OCI-LY7 (cell line): ENCODE results near the gene ZNF175. TPM values are rescaled to one million over a fixed set of nuclear protein-coding genes. Genes with fewer than 3 reads are reported as not detected.

Source experiments
- BruUV-seq: library from RNA; stranded (reverse); fragments of 400-500 nt; replicated peaks from 2 replicates; lab custom pipeline; 2021; lab: Mats Ljungman, UMichigan
- CTCF ChIA-PET: fragments of 300-600 bp; sonication (Branson Sonifier 250); formaldehyde crosslinking; loops from one replicate; lab custom pipeline; 2022; ENCODE audit warnings: antibody characterized with exemption; ENCODE audit not compliant: unreplicated experiment; lab: Charles Lee
- POLR2A ChIA-PET: fragments of 300-600 bp; sonication (Branson Sonifier 250); formaldehyde crosslinking; loops from one replicate; lab custom pipeline; 2022; ENCODE audit warnings: antibody characterized with exemption; lab: Charles Lee
- DNase-seq: peaks from one replicate; pipeline ENCODE4 v3.0.0-alpha.2; 2015; ENCODE audit warnings: low spot score
- H2AFZ ChIP-seq: fragments of 200-600 bp; sonication (generic), shearing (Covaris generic); 2 replicates; pipeline ENCODE4 v1.6.1; 2014; ENCODE audit warnings: mild to moderate bottlenecking, antibody characterized with exemption, low read length, moderate library complexity
- H3K27ac ChIP-seq: fragments of 200-600 bp; sonication (generic); 2 replicates; pipeline ENCODE4 v1.5.1; 2014; ENCODE audit warnings: mixed run types, low read depth, mild to moderate bottlenecking, moderate library complexity, low read length, inconsistent platforms; ENCODE audit not compliant: poor library complexity, severe bottlenecking
- H3K36me3 ChIP-seq: fragments of 200-600 bp; sonication (generic); 2 replicates; pipeline ENCODE4 v1.6.1; 2014; ENCODE audit warnings: mild to moderate bottlenecking, antibody characterized with exemption, low read length, moderate library complexity, mixed read lengths; ENCODE audit not compliant: insufficient read depth
- H3K4me1 ChIP-seq: fragments of 200-600 bp; sonication (generic); 2 replicates; pipeline ENCODE4 v1.5.1; 2014; ENCODE audit warnings: mild to moderate bottlenecking, low read length; ENCODE audit not compliant: insufficient read depth, poor library complexity, severe bottlenecking
- H3K4me2 ChIP-seq: fragments of 200-600 bp; sonication (generic); 2 replicates; pipeline ENCODE4 v1.6.1; 2014; ENCODE audit warnings: mild to moderate bottlenecking, low read length
- H3K4me3 ChIP-seq: fragments of 200-600 bp; sonication (generic); 2 replicates; pipeline ENCODE4 v1.5.1; 2014; ENCODE audit warnings: mild to moderate bottlenecking, low read depth, low read length; ENCODE audit not compliant: poor library complexity, severe bottlenecking
- H3K79me2 ChIP-seq: fragments of 200-600 bp; sonication (generic); 2 replicates; pipeline ENCODE4 v1.6.1; 2016; ENCODE audit warnings: low read depth, mild to moderate bottlenecking, low read length, moderate library complexity, mixed read lengths; ENCODE audit not compliant: insufficient read depth
- H3K9me2 ChIP-seq: fragments of 200-600 bp; sonication (generic); 2 replicates; pipeline ENCODE4 v1.6.1; 2016; ENCODE audit warnings: mild to moderate bottlenecking, low read length, mixed read lengths; ENCODE audit not compliant: insufficient read depth
- H3K9me3 ChIP-seq: fragments of 200-600 bp; sonication (generic); 2 replicates; pipeline ENCODE4 v1.6.1; 2014; ENCODE audit warnings: mild to moderate bottlenecking, mixed run types, low read length, mixed read lengths
- H4K20me1 ChIP-seq: fragments of 200-600 bp; sonication (generic); 2 replicates; pipeline ENCODE4 v1.6.1; 2014; ENCODE audit warnings: mild to moderate bottlenecking, antibody characterized with exemption, low read length, moderate library complexity, mixed read lengths; ENCODE audit not compliant: insufficient read depth
- EZH2phosphoT487 ChIP-seq: fragments of 200-600 bp; sonication (generic); IDR thresholded peaks from 2 replicates; pipeline ENCODE4 v1.6.1; 2018; ENCODE audit warnings: low read depth, borderline replicate concordance, mild to moderate bottlenecking, mixed run types, antibody characterized with exemption, low read length, moderate library complexity, mixed read lengths
- intact Hi-C: fragments of 100-400 bp; cut with micrococcal nuclease; formaldehyde crosslinking; loops from one replicate; pipeline ENCODE4 v1.10.0; 2022; ENCODE audit not compliant: unreplicated experiment
- total RNA-seq, 2 experiments: library from RNA; depleted of rRNA in 1 of 2; stranded (reverse); fragments of >200 nt in 1 of 2; shearing (Covaris generic) in 1 of 2; gene quantifications; 2 replicates each; pipeline ENCODE4 v1.2.3, GENCODE V29; 2014 to 2022
- TF ChIP-seq, protein P1 (sequence below): fragments of 200-600 bp; sonication (generic); conservative IDR thresholded peaks from 2 replicates; pipeline ENCODE4 v1.5.1; 2014; ENCODE audit warnings: mild to moderate bottlenecking, antibody characterized with exemption, low read length, moderate library complexity, mixed read lengths

ZNF175 gene
- total RNA-seq, 2 experiments from 2014 or later, result 3.5 to 10.4 TPM

DNA sequence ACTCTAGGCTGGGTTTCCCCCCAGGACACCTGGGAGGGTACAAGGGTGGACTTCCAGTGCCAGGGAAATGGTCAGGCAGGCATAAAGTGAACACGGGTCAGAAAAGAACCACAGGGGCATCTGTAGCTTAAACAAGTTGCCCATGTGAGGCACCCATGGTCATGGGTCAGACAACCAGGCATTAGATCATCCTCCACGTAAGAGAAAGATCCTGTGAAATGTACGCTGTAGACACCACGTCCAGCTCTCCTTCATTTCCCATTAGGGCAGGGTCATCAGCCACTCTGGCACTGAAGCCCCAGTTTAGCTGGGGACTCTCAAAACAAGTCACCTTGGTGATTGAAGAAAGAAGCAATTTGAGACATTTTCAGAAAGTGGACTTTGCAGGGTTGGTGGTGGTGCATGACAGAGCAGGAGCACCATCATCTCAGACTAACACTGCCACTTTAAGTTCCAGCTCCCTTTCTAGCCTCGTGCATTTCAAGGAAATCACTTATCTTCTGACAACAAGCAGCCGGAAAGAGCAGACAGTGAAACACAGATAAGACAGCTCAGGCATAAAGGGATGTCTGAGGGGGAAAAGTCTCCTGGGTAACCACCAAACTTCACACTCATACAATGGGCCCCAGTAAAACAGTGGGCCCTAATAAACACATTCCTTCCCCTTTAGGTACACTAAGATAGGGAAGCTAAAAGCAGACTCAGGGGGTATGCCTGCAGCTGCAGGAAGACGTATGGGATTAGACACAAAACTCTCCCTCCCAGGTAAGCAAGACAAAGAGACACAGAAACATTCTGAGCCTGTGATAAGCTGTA lies 23.5 kb upstream of the ZNF175 start:
- TF ChIP-seq EZH2phosphoT487, result no peak
- TF ChIP-seq, protein P1, sequence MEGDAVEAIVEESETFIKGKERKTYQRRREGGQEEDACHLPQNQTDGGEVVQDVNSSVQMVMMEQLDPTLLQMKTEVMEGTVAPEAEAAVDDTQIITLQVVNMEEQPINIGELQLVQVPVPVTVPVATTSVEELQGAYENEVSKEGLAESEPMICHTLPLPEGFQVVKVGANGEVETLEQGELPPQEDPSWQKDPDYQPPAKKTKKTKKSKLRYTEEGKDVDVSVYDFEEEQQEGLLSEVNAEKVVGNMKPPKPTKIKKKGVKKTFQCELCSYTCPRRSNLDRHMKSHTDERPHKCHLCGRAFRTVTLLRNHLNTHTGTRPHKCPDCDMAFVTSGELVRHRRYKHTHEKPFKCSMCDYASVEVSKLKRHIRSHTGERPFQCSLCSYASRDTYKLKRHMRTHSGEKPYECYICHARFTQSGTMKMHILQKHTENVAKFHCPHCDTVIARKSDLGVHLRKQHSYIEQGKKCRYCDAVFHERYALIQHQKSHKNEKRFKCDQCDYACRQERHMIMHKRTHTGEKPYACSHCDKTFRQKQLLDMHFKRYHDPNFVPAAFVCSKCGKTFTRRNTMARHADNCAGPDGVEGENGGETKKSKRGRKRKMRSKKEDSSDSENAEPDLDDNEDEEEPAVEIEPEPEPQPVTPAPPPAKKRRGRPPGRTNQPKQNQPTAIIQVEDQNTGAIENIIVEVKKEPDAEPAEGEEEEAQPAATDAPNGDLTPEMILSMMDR, result no peak
- no TSS peak for BruUV-seq
- no peaks in the 10 kb centered on the region for H3K36me3 ChIP-seq
- ChIA-PET POLR2A (interaction anchor here (1.1 kb wide), 1 partner anchor 130 kb away, joined by 3 read pairs; the partner anchor contains the start of gene SIGLEC10), CTCF (no interaction called here)
- H3K9me3 ChIP-seq, result no peaks in the 10 kb centered on the region
- no peaks in the 10 kb centered on the region for H3K9me2 ChIP-seq
- peaks cover 6% of the 10 kb centered on the region for H3K4me1 ChIP-seq
- no peak overlapping the region for H3K4me3 ChIP-seq
- H3K27ac ChIP-seq, result no peak overlapping the region
- no peaks in the 10 kb centered on the region for H4K20me1 ChIP-seq
- intact Hi-C loops, result no loop called here
- no peak overlapping the region for H3K4me2 ChIP-seq
- H2AFZ ChIP-seq, result no peak overlapping the region
- no peak for DNase-seq
- H3K79me2 ChIP-seq, result no peaks in the 10 kb centered on the region

DNA sequence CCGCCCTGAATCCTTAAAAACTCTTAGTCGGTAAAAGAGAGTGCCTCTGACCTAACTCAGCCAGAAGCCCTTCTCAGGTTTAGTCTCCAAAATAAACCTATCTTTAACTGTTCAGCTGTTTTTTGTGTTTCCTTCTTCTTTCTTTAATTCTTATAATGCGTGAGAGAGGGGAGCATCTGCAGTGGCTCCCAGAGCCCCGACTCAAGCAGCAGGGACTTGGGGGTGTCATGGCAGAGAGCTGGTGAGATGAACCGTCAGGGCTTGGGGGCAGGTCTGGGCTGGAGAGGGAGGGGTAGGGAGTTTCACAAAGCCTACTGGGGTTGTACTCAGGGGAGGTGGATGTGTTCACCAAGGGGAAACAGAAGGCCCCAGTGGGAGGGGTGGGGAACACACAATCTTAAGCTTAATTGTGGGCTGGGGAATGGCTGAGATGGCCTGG lies 22.9 kb upstream of the ZNF175 start:
- Histone ChIP-seq H4K20me1 (no peaks in the 10 kb centered on the region), H3K9me3 (no peaks in the 10 kb centered on the region), H3K79me2 (no peaks in the 10 kb centered on the region), H3K4me1 (peaks cover 6% of the 10 kb centered on the region), H2AFZ (no peak overlapping the region), H3K36me3 (no peaks in the 10 kb centered on the region), H3K9me2 (no peaks in the 10 kb centered on the region), H3K27ac (no peak overlapping the region), H3K4me2 (no peak overlapping the region), H3K4me3 (no peak overlapping the region)
- intact Hi-C loops, result no loop called here
- BruUV-seq, result no TSS peak
- ChIA-PET CTCF (no interaction called here), POLR2A (interaction anchor here (1.1 kb wide), 1 partner anchor 130 kb away, joined by 3 read pairs; the partner anchor contains the start of gene SIGLEC10)
- DNase-seq, result no peak
- TF ChIP-seq, protein P1, result no peak
- TF ChIP-seq EZH2phosphoT487, result no peak

DNA sequence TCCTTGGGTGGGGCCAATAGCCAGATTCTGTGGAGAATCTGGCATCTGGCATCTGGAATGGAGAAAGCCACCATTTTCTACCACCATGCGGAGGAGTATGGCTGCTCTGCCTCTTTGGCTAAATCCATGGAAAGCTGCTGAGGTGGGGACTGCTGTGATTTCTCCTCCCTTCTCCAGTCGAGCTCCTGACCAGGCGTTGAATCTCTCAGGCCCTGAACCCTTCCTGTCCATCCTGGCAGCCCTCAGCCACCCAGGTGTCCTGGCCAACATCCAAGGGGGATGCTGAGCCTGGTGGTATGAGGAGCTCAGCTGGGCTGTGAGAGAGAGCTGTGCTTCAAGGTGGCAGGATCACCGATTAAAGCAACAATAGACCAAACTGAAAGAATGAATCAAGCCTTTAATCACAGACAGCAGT lies 22.2 kb upstream of the ZNF175 start:
- peaks cover 6% of the 10 kb centered on the region for H3K4me1 ChIP-seq
- no peak overlapping the region for H2AFZ ChIP-seq
- TF ChIP-seq EZH2phosphoT487, result no peak
- TF ChIP-seq, protein P1, result no peak
- H3K36me3 ChIP-seq, result no peaks in the 10 kb centered on the region
- CTCF ChIA-PET, result no interaction called here
- no peak overlapping the region for H3K4me2 ChIP-seq
- H3K4me3 ChIP-seq, result no peak overlapping the region
- intact Hi-C loops, result no loop called here
- no peaks in the 10 kb centered on the region for H3K9me2 ChIP-seq
- H3K79me2 ChIP-seq, result no peaks in the 10 kb centered on the region
- H3K9me3 ChIP-seq, result no peaks in the 10 kb centered on the region
- no TSS peak for BruUV-seq
- POLR2A ChIA-PET, result interaction anchor here (1.1 kb wide), 1 partner anchor 131 kb away, joined by 3 read pairs; the partner anchor contains the start of gene SIGLEC10
- no peak overlapping the region for H3K27ac ChIP-seq
- no peaks in the 10 kb centered on the region for H4K20me1 ChIP-seq
- DNase-seq, result no peak
